Natural killer cell treated with Interleukin-12 subunit alpha and Interleukin-12 subunit beta and Interleukin-15 and Interleukin-18, amount 100 ng/mL, for 72 hours (primary cell): ENCODE data around the gene ZFYVE26. TPM values are rescaled to one million over a fixed set of nuclear protein-coding genes. Genes with fewer than 3 reads are reported as not detected.

ENCODE experiments used
- ATAC-seq, 2 donors: fragments of 150-1000 bp; cut with Tn5 transposase in 1 of 2; sonication (Bioruptor Pico), chemical (Tn5 transposase) in 1 of 2; 2 replicates each; pipeline ENCODE4 v1.10.0; 2021
- DNase-seq: peaks from one replicate; pipeline ENCODE4 v3.0.0; 2022; ENCODE audit warnings: low spot score
- H3K27ac Mint-ChIP-seq, 2 donors: 1 replicate in 1 of 2; 2 replicates in 1 of 2; pipeline ENCODE4 v1.8.0; 2022; ENCODE audit warnings: mixed read lengths in 2 of 2, mild to moderate bottlenecking in 1 of 2, moderate library complexity in 1 of 2
- H3K27me3 Mint-ChIP-seq, 2 donors: 1 replicate in 1 of 2; 2 replicates in 1 of 2; pipeline ENCODE4 v1.8.0; 2022; ENCODE audit warnings: mixed read lengths in 2 of 2
- H3K36me3 Mint-ChIP-seq: one replicate; pipeline ENCODE4 v1.8.0; 2022; ENCODE audit warnings: mixed read lengths
- H3K4me1 Mint-ChIP-seq, 2 donors: 1 replicate in 1 of 2; 2 replicates in 1 of 2; pipeline ENCODE4 v1.8.0; 2022; ENCODE audit warnings: low read depth in 2 of 2, mixed read lengths in 2 of 2, mild to moderate bottlenecking in 1 of 2
- H3K4me3 Mint-ChIP-seq: one replicate; pipeline ENCODE4 v1.8.0; 2022; ENCODE audit warnings: mixed read lengths
- H3K9me3 Mint-ChIP-seq: 2 replicates; pipeline ENCODE4 v1.8.0; 2022; ENCODE audit warnings: mixed read lengths
- total RNA-seq, 2 donors: library from RNA; stranded (reverse); gene quantifications; one replicate each; pipeline ENCODE4 v1.2.3, GENCODE V29; 2022

ZFYVE26 gene
- total RNA-seq, 2 donors from 2014 or later: 25.4 to 38.0 TPM

DNA sequence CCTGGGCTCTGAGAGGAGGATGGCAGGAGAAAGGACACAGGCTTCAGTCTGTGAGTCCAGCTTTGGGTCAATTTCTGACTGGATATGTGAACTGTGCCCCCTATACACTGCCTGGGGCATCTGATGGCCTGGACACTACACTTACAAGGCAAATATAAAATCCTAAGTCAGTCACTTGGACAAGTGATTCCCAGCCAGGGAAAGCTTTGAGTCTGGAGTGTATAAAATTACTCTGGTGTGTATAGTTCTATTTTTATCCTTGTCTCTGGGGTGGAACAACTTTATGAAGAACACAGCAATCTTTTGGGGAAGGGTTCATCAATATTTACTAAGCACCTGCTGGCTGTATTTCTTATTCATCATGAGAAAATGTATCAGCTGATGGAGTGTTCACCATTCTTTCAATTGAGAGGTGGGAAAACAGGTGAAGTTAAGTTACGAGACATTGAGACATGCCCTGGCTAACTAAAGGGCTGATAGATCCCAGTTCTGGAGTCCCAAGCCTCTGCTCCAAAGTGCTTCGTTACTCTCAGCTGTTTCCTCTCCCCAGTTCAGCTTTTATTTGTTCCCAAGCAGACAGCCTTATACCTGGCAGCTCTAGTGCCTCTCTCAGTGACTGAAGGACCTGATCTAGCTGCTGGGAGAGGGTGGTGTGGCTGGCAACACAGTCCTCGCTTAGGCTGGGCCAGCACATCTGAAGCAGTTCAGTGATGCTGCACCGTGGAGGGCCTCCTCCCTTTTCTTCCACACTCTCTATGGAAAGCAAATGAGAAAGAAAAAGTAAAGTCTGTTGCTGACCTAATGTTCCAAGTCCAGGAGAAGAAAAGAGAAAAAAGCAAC, 30.9 kb downstream of the ZFYVE26 start:
- no peak for ATAC-seq

DNA sequence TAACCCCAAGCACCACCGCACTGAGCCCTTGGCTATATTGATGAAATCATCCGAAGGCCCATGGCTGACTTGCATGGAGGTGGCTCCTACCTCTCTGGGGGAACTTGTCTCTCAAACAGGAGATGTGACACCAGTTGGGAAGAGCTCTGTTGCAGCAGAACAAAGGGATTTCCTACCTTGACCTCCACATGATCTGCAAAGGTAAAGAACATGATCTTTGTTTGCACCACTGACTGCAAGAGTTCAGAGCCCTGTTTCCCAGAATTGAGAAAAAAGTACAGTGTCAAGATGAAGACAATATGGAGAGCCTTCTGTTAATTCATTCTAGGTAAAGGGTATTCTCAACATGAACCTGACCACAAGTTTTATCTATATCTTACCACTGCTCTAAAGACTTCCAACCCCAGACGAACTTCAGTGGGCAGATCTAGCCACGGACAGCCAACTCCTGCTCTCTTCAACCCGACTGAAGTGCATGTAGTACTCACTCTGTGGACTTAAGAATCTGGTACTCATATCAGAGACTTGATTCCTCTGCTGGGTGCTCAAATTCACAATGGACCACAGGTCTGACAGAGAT, 32.1 kb downstream of the ZFYVE26 start:
- ATAC-seq (no peak), DNase-seq (no peak)
- Mint-ChIP-seq H3K27me3 (no peaks in the 10 kb centered on the region), H3K4me1 (no peaks in the 10 kb centered on the region), H3K4me3 (no peak overlapping the region), H3K36me3 (peaks cover 34% of the 10 kb centered on the region), H3K27ac (no peak overlapping the region), H3K9me3 (no peaks in the 10 kb centered on the region)

More for the DNA sequence above, 30.9 kb downstream of the ZFYVE26 start:
- Mint-ChIP-seq H3K36me3 (peaks cover 41% of the 10 kb centered on the region), H3K9me3 (no peaks in the 10 kb centered on the region), H3K4me1 (no peaks in the 10 kb centered on the region), H3K4me3 (no peak overlapping the region), H3K27ac (no peak overlapping the region), H3K27me3 (no peaks in the 10 kb centered on the region)
- DNase-seq: no peak

DNA sequence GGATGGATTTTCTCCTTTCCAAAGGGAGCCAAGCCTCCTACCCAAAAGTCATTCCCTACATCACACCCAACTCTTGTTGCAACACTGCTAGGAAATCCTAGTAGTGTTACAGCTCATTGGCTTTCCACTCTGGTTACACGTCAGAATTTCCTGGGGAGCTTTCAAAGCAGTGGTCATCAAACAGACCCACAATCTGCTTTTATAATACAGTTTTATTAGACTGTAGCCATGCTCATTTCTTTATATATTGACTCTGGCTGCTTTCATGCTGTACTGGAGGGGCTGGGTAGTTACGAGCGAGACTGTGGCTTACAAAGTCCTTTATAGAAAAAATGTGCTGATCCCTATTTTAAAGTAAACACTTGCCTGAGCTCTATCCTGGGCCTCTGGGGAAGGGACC, 34.3 kb downstream of the ZFYVE26 start:
- H3K4me1 Mint-ChIP-seq: no peaks in the 10 kb centered on the region
- DNase-seq (no peak), ATAC-seq (no peak)
- H3K27ac Mint-ChIP-seq: no peak overlapping the region
- no peaks in the 10 kb centered on the region for H3K9me3 Mint-ChIP-seq
- H3K4me3 Mint-ChIP-seq: no peak overlapping the region
- no peaks in the 10 kb centered on the region for H3K27me3 Mint-ChIP-seq
- H3K36me3 Mint-ChIP-seq: peaks cover 27% of the 10 kb centered on the region

GRCh38 chr14:67778792-67779191, 37.6 kb downstream of the ZFYVE26 start:
- Mint-ChIP-seq H3K36me3 (peaks cover 36% of the 10 kb centered on the region), H3K4me3 (no peak overlapping the region)

DNA sequence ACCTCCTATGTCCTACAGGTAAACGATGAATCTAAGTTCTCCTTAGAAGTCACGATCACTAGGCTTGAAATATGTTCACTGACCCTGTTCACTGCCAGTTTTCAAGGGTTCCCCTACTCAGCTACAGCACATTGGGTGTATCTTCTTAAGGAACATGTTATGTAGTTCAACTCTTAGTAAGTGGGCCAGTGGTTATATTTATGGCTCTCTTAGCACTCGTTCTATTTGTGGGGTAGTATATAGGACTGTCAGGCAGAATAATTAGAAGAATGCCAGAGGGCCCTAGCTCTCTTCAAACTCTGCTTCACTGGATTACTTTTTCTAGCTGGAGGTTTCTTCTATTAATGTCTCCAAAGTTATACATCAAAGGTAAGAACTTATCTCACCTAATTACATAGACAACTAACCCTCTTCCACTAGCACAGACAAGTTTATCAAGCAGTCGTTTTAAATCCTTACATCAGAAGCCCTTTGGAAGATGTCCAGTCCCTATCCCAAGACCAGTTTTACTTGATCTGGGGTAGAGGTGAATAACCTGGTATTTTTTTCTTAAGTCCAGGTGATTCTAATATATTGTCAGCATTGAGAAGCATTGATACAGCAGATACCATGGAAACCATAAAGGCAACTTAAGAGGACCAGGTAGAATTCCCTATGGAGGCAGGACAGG, 39.6 kb downstream of the ZFYVE26 start:
- Mint-ChIP-seq H3K27me3 (no peaks in the 10 kb centered on the region), H3K36me3 (peaks cover 36% of the 10 kb centered on the region)
- ATAC-seq: no peak

More at GRCh38 chr14:67778792-67779191, 37.6 kb downstream of the ZFYVE26 start:
- no peak for DNase-seq
- Mint-ChIP-seq H3K27ac (no peak overlapping the region), H3K27me3 (no peaks in the 10 kb centered on the region), H3K9me3 (no peaks in the 10 kb centered on the region), H3K4me1 (no peaks in the 10 kb centered on the region)
- ATAC-seq: no peak

GRCh38 chr14:67773844-67774377, 42.5 kb downstream of the ZFYVE26 start:
- no peaks in the 10 kb centered on the region for H3K27me3 Mint-ChIP-seq
- H3K9me3 Mint-ChIP-seq: no peaks in the 10 kb centered on the region
- H3K4me1 Mint-ChIP-seq: no peaks in the 10 kb centered on the region
- DNase-seq (no peak), ATAC-seq (no peak)
- peaks cover 35% of the 10 kb centered on the region for H3K36me3 Mint-ChIP-seq
- no peak overlapping the region for H3K4me3 Mint-ChIP-seq
- H3K27ac Mint-ChIP-seq: no peak overlapping the region

More for the DNA sequence above, 39.6 kb downstream of the ZFYVE26 start:
- no peak for DNase-seq
- no peak overlapping the region for H3K4me3 Mint-ChIP-seq
- no peaks in the 10 kb centered on the region for H3K9me3 Mint-ChIP-seq
- no peak overlapping the region for H3K27ac Mint-ChIP-seq
- no peaks in the 10 kb centered on the region for H3K4me1 Mint-ChIP-seq

- H3K27me3 Mint-ChIP-seq: no peaks in the 10 kb centered on the region
- H3K4me3 Mint-ChIP-seq: no peak overlapping the region
- no peaks in the 10 kb centered on the region for H3K4me1 Mint-ChIP-seq
- H3K27ac Mint-ChIP-seq: no peak overlapping the region
- no peaks in the 10 kb centered on the region for H3K9me3 Mint-ChIP-seq
- no peak for ATAC-seq
- no peak for DNase-seq
- H3K36me3 Mint-ChIP-seq: peaks cover 22% of the 10 kb centered on the region
These were observed 48.2 kb downstream of the ZFYVE26 start for GRCh38 chr14:67768219-67768618.

DNA sequence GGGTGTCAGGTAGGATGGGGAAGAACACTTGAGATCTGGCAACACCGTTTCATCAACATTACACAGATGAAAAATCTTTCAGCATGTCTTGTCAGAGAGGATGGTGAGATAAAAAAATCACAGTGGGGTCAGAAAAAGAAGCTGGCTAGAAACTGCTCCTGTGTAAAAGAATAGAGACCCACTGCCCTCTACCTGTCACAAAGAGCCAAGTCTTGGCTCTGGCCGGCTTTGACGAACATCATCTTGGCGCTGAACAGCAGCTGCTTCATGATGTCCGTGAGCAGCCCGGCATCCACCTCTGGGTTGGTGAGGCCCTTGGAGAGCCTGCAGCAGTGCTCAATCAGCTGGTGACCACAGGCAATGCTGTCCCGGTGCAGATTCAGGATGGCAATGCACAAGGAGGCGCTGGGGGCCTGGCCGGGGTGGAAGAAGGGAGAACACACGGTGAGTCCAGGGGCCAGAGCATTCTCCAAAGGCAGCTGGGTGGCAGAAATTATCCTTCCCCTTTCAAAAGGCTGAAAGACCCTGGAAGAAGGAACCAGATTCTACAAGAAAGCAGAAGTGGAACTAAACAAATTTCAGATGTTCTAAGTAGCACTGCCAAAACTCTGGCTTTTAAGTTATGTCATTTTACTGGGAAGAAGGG, 50.2 kb downstream of the ZFYVE26 start:
- DNase-seq (no peak), ATAC-seq (no peak)
- H3K4me3 Mint-ChIP-seq: no peak overlapping the region
- no peaks in the 10 kb centered on the region for H3K9me3 Mint-ChIP-seq
- peaks cover 20% of the 10 kb centered on the region for H3K36me3 Mint-ChIP-seq
- H3K27me3 Mint-ChIP-seq: no peaks in the 10 kb centered on the region
- H3K4me1 Mint-ChIP-seq: no peaks in the 10 kb centered on the region
- no peak overlapping the region for H3K27ac Mint-ChIP-seq

DNA sequence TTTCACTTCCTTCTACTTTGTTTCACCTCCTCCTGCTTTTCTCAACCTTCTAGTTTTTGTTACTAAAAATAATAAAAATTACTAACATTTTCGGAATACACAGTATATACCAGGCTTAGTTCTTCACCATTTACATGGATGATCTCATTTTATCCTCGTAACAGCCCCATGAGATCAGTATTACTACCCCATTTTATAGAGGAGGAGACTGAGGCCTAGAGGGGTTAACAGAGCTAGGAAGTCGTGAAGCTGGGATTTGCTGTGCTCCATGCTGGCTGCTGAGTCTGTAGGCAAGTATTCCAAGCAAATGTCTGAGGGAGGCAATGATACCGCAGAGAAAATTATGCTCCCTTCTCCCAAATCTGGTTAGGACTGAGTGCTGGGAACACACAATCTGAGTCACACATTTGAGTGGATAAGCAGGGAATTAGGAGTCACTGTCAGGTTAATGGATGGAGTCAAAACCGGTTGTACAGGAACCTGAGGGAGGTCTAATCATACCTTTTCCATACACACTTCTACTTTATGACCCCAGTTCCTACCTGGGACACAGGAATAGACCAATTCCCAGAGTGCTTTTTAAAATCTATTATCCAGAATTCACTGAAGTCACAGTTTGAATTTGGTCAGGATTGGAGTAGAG, 51.1 kb downstream of the ZFYVE26 start:
- ATAC-seq (no peak), DNase-seq (no peak)
- Mint-ChIP-seq H3K27me3 (no peaks in the 10 kb centered on the region), H3K4me3 (no peak overlapping the region), H3K4me1 (no peaks in the 10 kb centered on the region), H3K27ac (no peak overlapping the region), H3K9me3 (no peaks in the 10 kb centered on the region), H3K36me3 (peaks cover 17% of the 10 kb centered on the region)

DNA sequence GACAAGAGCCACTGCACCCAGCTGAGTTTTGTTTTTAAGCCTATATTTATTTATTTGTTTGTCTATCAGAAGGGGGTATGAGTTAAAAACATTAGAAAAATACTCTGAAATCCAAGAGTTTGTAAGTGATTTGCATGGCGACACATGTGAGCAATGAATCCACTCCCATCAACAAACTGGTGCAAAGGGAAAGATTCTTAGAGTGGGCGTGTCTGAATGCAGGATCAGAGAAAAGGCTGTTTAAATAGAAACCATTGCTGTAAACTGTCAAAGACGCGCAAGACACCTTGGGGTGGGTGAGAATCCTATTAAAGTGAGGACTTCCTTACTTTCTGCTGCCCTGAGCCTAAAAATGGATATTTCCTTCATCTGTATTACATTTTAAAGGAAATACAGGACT, 51.9 kb downstream of the ZFYVE26 start:
- ATAC-seq (no peak), DNase-seq (no peak)
- Mint-ChIP-seq H3K27me3 (no peaks in the 10 kb centered on the region), H3K4me1 (no peaks in the 10 kb centered on the region), H3K9me3 (no peaks in the 10 kb centered on the region), H3K27ac (no peak overlapping the region), H3K36me3 (peaks cover 17% of the 10 kb centered on the region), H3K4me3 (no peak overlapping the region)

DNA sequence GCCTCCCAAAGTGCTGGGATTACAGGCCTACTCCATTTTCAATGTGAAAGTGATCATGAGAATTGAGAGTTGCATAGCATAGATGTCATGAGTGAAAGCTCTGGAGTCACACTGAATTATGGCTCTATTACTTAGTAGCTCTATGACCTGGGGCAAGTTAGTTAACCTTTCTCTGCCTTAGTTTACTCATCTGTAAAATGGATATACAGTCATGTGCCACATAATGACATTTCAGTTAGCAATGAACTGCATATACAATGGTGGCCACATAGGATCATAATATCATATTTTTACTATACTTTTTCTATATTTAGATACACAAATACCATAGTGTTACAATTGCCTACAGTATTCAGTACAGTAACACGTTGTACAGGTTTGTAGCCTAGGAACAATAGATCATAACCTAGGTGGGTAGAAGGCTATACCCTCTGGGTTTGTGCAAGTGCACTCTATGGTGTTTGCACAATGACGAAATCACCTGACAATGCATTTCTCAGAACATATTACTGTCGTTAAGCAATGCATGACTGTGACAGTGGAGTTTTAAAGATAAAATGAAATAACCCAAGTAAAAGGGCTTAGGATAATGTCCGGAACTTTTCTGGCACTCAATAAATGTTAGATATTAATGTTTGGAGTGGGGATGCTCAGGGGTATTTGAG, 53.1 kb downstream of the ZFYVE26 start:
- no peak overlapping the region for H3K27ac Mint-ChIP-seq
- DNase-seq: no peak
- no peak for ATAC-seq
- no peaks in the 10 kb centered on the region for H3K4me1 Mint-ChIP-seq
- peaks cover 11% of the 10 kb centered on the region for H3K36me3 Mint-ChIP-seq
- no peak overlapping the region for H3K4me3 Mint-ChIP-seq
- no peaks in the 10 kb centered on the region for H3K9me3 Mint-ChIP-seq
- no peaks in the 10 kb centered on the region for H3K27me3 Mint-ChIP-seq

GRCh38 chr14:67762051-67762450, 54.3 kb downstream of the ZFYVE26 start:
- no peaks in the 10 kb centered on the region for H3K9me3 Mint-ChIP-seq
- no peaks in the 10 kb centered on the region for H3K27me3 Mint-ChIP-seq
- no peaks in the 10 kb centered on the region for H3K4me1 Mint-ChIP-seq
- DNase-seq (no peak), ATAC-seq (no peak)
- H3K4me3 Mint-ChIP-seq: no peak overlapping the region
- no peak overlapping the region for H3K27ac Mint-ChIP-seq
- peaks cover under 1% of the 10 kb centered on the region for H3K36me3 Mint-ChIP-seq

GRCh38 chr14:67759916-67760315, 56.5 kb downstream of the ZFYVE26 start:
- H3K27me3 Mint-ChIP-seq: no peaks in the 10 kb centered on the region
- H3K4me3 Mint-ChIP-seq: no peak overlapping the region
- ATAC-seq: no peak

More at GRCh38 chr14:67759916-67760315, 56.5 kb downstream of the ZFYVE26 start:
- no peaks in the 10 kb centered on the region for H3K9me3 Mint-ChIP-seq
- H3K36me3 Mint-ChIP-seq: peaks cover 5% of the 10 kb centered on the region
- no peak for DNase-seq
- H3K27ac Mint-ChIP-seq: no peak overlapping the region
- H3K4me1 Mint-ChIP-seq: no peaks in the 10 kb centered on the region
